IPS DF 4.7 (cell line): ENCODE results near the gene HECTD3.

Source experiments
- DNase-seq: peaks from one replicate; pipeline ENCODE4 v3.0.0-alpha.2; 2013; ENCODE audit warnings: low spot score; ENCODE audit errors: extremely low read depth

HECTD3 gene

DNA sequence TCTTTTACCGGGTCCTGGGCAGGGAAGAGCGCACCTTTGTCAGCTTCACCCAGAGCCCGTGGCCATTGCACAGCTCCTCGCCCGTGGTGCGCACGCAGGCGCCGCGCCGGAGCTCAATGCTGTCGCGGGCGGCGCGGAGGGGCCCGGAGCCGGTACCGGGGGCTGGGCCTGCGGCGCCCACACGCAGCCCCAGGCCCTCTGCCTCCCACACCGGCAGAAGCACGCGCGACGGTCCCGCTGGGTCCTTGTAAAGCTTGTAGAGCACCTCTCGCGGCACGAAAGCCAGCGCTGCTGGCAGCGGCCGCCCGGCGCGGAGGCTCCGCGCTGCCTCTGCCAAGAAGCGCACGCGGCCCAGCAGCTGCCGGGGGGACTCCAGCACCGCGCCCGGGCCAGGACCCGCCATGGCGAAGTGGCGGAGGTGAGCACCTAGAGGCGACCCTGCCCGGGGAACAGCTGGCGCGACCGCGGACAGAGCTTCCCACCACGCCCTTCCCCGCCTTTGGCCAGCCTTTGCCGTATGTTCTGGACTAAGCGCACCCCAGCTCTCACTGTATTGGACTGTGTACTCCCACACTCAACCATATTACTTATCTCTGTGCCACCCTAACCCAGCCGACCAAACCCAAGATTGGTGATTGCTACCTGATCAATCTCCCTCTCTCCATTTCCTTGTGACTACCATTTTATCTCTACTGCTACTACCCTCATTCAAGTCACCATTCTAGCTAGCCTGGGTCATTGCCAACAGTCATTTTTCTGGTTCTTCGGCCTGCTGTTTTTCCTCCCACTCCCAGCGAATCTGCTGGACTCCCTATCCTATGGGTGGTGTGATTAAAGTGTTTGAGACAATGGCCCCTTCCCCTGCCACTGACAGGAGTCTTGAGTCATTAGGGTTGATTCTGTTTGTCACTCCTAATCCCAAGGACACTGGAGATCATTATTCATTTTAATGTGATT is at the start of gene HECTD3:
HECTD3 (minus strand) TSS at position 470 of the 957 bp plus-strand sequence; CDS start at position 403, 67 bp downstream.
- DNase-seq, result no peak

DNA sequence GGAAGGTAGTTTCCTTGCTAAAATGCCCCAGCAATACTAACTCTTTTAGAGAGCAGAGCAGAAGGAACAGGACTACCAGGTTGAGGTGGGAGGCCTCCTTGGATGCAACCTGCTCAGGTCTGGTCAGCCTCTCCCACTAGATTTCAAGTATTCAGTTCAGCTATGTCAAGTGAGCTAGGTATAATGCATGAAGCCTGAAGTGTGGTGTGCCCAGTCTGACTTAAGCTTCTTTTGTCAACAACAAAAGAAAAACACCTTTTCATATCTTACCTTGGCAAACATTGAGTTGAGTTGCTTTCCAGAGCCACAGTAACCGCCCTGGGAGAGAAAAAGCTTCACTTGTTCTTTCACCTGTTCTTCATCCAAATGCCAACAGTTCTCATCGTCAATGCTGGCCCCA is 48.7 kb upstream of the HECTD3 start:
- DNase-seq, result no peak

DNA sequence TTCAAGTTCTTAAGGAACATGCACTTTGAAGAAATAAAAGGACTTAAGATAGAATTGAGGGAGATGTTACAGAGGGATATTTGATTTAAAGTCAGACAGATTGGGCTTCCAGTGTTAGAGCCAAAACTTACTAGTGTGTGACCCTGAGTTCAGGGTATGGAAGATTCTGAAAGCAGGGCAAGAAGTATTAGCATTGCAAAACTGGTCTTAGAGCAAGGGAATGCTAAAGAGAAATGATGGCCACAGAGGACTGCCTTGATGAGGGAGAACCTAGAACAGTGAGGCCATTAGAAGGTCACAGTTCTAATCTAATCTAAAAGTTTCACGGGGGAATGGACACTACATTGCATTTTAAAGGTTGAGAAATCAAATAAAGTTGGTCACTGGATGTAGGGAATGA is 46.4 kb upstream of the HECTD3 start:
- DNase-seq, result no peak

DNA sequence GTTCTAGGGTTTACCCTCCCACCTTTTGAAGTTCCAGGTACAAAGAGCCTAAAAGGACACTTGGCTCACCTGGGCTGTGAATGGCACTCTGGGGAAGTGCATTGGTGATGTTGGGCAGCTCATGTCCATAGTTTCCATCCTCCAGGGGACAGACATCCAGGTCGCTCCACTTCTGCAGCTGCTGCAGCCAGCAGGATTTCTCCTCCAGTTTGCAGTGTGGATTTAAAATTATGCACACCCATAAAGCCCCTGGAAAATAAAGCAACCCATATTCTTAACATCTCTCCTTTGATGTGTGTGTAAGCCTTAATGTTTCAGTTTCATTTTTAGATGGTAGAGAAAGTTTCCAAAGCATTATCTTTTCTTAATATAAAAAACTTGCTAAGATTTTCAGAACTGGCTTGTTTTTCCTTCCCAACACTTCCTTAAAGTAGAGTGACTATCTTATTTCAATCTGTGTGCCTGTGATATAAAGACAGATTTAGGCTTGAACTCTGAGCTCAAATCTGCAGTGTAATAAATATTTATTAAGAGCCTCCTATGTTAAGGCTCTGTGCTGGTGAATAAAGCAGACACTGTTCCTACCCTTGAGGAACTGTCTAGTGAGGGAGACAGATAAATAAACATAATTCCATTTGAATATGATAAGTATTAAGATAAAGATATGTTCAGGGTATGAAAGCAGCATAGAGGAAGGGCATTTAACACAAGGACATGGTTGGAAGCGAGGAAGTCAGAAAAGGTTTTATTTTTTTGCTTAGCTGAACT is 40.1 kb upstream of the HECTD3 start:
- DNase-seq, result no peak

DNA sequence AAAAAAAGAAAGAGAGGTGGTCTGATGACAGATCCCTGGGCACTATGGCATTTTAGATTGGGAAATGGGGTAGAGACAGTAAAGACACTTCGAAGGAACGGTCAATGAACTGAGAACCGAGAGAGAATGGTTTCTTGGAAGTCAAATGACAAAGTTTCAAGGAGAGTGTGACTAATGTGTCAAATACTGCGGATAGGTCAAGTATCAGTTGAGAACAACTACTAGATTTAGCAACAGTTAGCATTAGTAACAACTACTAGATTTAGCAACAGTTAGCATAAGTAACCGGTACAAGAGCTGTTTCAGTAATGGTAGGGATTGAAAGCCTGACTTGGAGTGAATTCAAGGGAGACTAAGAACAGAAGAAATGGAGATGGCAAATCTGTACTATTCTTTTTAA is 35.9 kb upstream of the HECTD3 start:
- no peak for DNase-seq

DNA sequence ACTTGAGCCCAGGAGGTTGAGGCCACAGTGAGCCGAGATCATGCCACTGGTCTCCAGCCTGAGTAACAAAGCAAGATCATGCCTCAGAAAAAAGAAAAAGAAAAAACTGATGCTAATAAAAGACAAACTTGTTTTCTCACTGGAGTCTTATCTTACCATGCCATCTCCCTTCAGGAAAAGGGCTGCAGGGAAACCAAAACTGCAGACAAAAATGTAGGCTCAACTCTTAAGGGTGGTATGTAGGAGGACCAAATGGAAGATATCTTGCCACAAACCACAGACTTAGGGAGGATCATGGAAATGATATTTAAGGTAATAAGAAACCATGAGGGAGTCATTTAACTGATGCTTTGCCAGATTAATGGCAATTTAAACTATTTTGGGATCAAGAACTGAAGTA is 33.8 kb upstream of the HECTD3 start:
- DNase-seq, result no peak

DNA sequence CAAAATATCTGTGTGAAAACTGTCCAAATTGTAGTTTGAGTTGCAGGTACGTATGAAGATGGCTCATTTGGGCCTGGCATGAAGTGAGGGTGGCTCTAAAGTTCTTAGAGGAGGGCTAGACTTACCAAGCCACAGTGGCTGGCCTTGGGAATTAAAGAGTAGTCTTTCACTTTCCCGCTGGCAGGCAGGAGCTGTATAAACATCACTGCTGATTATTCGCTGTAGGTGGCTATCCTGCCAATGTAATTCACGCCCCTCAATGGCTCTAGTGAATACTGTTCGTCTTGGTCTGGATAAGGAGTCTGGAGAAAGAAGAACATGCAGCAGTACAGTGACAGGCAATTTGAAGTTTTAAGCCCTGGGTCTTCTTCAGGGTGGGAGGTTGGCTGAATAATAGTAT is 32.0 kb upstream of the HECTD3 start:
- DNase-seq, result no peak

DNA sequence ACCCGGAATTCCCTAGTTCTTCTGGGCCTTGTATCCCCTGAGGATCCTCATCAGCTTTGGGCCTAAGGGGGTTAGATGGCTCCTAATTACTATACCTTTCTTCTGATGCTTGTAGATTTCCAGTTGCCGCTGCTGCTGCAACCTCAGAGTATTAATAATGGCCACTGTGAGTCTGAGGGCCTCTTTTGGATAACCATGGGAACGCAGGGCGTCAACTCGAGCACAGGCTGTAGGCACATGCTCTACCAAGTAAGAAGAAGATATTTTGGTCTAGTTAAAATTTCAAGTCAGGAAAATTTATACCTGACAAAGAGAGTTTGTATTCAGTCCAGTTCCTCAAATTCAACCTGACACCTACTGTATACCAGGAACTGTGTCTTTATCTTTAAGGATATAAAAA is 29.2 kb upstream of the HECTD3 start:
- DNase-seq, result no peak

DNA sequence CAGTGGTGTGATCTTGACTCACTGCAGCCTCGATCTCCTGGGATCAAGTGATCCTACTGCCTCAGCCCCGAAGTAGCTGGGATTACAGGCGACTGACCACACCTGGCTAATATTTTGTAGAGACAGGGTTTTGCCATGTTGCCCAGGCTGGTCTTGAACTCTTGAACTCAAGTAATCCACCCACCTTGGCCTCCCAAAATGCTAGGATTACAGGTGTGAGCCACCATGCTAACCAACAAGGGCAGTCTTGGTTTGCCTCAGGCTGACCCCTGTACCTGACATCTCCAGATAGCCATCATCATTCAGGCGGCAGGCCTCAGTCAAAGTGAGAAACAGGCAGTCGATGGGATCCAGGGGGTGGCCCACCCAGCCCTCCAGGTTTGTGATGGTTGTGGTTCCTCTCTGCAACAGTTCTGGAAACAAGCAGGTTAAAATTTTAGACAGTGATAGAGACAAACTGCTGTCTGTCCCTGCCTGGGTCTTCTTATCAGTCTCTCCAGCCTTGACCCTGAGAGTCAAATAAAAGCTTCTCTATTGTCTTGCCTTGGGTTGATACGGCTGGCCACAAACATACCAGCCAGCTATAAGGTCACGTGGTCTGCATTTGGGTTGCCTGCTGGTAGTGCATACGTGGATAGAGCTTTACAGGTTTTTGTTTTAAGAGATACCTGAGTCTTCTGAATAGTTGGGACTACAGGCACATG is 27.7 kb upstream of the HECTD3 start:
- DNase-seq, result no peak

DNA sequence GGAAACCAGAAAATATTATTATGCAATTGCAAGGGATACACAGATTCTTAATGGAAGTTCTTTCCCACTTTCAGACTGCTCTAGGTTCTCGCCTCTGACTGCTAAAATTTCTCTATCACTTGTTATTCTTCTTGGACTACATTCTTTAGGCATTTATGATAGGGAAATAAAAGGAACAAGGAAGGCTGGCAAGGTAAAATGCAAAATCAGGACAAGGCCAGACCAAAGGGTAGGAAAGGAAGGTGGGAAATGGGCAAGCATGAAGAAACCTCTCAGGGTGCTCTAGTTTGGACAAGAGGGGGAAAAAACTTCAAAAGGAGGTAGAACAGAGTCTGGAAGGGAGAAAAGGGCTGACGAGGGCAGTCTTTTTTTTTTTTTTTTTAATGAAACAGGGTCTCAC is 27.1 kb upstream of the HECTD3 start:
- DNase-seq, result no peak

DNA sequence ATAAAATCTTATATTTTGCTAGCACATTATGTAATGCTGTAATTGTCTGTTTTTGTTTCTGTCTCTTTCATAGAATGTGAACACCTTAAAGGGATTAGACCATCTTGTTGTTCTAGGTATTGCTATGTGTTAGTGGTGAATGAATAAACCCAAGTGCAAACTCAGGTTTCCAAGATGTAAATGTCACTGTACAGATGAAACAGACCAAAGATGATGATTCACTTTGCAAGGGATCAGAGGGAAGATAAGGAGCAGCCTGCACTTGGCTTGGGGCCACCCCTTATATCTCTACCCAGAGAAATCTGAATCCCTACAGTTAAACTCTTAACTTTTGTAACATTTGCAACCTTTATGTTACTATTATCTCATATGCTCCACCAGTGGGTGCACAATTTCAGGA is 26.3 kb upstream of the HECTD3 start:
- no peak for DNase-seq

DNA sequence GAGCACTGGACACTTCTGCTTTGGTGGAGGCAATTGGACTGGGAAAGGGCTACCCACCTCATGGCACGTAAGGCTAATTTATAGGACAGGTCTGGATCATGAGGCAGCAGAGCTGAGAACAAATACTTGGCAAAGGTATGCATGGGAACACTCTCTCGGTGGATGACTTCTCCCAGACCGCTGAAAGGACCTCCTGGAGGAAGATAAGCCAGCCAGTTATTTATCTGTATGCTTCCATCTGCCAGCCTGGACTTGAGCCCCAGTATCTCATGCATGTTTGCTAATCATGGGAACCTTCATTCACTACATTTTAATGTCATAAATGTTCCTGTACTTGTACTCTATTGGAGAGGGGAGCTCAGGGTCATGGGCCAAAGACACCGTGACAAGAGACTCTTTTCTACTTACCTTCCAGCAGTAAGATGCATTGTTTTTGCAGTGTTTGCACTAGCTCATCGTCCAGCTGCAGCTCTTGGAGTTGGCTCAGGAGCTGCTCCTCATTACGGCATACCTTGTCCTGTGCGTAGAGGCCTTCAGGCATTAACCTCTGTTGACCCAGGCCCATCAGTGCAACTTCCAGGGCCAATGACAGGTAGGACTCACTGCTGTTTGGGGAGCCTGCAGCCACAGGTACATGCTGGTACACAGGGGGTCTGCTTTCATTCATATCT is 24.6 kb upstream of the HECTD3 start:
- no peak for DNase-seq

DNA sequence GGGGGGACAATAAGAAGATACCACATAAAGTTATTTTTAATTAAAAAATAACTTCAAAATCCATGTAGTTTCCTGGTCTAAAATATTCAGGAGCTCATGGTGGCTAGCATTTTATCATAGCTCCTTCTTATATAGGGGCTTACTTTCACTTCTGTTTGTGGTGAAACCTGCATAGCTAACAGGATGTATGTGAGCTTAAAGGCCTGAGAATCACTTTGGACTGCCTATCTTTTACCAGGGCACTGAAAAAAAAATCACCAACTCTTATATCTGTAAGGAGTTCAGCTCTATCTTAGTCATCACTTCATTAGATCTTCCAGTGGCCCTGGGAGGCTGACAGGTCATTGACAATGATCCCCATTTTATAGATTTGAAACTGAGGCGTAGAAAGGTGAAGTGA is 22.2 kb upstream of the HECTD3 start:
- no peak for DNase-seq

DNA sequence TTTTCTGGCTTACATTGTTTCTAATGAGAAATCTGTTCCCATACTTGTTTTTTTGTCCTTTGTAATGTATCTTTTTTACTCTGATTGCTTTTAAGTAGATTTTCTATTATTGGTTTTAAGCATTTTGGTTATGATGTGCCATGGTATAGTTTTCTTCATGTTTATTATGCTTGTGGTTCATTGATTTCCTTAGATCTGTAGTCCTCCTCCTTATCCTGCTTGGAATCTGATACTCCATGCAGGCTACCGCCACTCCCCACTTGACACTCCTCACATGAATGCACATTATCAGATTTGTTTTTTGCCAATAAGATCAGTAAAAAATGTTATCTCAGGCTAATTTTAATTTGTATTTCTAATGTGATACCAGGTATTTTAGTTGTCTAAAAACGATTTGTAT is 21.7 kb upstream of the HECTD3 start:
- no peak for DNase-seq

DNA sequence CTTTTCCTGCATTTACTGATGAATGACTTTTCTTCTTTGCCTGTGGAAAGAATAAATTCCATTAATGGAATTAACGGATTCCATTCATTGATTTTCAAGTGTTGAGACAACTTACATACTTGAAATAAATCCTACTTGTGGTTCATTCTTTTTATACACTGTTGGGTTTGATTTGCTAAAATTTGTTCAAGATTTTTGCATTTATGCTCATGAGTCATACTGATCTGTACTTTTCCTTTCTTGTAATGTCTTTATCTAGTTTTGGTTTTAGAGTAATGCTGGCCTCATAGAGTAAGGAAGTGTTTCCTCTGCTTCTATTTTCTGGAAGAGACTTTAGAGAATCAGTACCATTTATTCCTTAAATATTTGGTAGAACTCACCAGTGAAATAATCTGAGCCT is 15.3 kb upstream of the HECTD3 start:
- no peak for DNase-seq

DNA sequence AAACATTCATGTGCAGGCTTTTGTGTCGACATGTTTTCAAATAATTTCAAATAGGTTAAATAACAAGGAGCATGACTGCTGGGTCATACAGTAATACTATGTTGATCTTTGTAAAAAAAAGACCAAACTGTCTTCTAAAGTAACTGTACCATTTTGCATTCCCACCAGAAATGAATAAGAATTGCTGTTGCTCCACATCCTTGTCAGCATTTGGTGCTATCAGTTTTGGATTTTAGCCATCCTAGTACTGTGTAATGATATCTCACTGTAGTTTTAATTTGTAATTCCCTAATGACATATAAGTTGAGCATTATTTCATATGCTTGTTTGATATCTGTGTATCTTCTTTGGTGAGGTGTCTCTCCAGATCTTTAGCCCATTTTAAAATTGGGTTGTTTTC is 12.5 kb upstream of the HECTD3 start:
- no peak for DNase-seq

DNA sequence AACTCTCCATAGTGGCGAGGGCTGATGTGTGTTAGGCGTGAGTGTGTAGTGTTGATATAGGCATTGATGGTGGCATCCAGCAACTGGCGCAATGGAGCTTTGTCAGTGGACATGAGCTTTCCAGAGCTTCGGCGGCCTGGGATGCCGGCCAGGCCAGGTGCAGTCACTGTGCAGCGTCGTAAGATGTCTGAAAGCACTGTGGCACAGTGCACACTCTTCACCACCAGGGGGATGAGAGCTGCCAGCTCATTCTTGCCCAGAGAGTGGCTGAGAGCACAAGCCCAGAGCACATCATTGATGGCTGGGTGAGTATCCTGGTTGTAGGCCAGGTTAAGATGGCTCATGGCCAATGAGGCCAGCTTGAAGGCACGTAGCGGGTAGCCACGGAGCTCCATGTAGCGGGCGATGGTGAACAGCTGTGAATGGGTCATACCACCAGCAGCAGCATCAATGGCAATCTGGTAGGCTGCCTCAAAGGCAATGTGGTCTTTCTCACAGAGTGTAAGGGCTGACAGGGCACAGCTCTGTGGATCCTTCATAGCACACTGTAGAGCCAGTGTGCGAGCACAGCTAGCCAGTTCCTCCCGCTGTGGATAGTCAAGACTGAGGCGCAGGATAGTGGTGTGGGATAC is 7.6 kb upstream of the HECTD3 start:
- DNase-seq, result no peak

DNA sequence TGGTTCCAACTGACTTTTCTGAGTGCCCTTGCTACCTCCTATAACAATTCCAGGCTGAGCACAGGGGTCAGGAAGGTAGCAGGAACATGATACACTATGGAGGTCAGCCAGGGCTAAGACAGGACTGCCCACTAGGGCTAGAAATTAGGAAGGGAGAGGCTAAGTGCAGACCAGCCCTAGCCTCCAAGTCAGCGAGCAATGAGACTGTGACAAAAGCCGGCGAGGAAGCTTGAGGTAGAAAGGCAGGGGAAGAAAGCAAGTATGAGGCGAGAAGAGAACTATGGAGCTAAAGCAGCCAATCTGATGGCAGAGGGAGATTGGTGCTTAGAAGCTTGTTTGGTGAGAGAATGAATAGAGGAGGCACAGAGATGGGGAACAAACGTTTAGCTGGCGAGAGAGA is 5.6 kb upstream of the HECTD3 start:
- DNase-seq, result no peak

DNA sequence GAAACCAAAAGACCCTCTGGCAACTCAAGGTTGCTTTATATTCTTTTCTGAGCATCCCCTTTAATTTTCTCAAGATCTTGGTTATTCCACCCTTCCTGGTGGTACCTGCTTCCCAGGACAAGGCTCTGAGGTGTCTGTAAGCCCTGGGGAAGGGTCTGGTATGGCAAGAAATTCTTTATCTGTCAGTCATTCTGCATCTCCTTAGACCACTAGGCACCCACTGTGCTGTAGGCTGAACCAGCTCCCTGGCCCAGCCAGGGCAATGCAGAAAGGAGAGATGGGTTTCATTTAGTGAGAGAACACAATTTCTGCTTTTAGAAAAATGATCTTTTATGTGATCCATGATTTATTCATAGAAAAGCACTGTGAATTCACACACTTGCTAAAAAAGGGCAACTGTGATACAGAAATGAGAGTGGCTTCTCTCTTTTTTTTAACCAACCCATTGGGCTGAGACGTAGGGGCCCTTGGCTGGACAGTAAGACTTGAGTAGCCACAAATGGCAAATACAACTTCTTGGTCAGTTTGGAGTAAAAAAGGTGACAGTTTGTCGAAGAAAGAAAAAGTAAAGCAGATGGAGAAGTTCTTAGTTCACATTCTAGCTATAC is 5.1 kb upstream of the HECTD3 start:
- no peak for DNase-seq

DNA sequence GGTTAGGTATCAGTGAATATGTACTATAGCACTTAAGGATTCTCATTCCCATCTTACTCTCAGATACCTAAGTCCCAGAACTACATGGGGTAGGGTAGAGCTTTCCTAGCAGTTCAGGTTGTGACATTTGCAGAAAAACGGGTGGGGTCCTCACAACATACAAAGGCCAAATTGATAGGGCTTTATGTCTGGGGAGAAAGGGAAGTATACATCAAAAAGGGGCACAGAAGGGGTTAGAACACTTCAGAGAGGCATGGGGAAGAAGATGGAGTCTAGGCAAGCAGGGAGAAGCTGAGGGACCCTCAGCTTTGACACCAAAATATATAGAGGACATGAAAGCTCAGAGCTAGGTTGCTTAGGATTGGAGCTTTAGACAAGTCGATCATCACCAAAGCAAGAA is 4.6 kb upstream of the HECTD3 start:
- no peak for DNase-seq
